H1 (cell line): ENCODE results near the gene HDAC10. TPM values are rescaled to one million over a fixed set of nuclear protein-coding genes. Genes with fewer than 3 reads are reported as not detected.
A peak's percentile ranks its signal among the peaks of the same experiment; 100 is the strongest.

Source experiments
- CTCF ChIA-PET: fragments of 300-600 bp; sonication (Branson Sonifier 250); formaldehyde crosslinking; loops from one replicate; lab custom pipeline; 2021; ENCODE audit not compliant: partially characterized antibody; lab: Charles Lee
- POLR2A ChIA-PET: fragments of 300-600 bp; sonication (Branson Sonifier 250); formaldehyde crosslinking; loops from one replicate; lab custom pipeline; 2021; ENCODE audit warnings: inconsistent platforms; ENCODE audit not compliant: partially characterized antibody; lab: Charles Lee
- DNase-seq, 2 experiments: peaks; one replicate each; pipeline versions ENCODE4 v3.0.0 to v3.0.0-alpha.2; 2010 to 2022; ENCODE audit warnings: low spot score in 2 of 2, low read depth in 1 of 2, mixed read lengths in 1 of 2
- FAIRE-seq: peaks from 2 replicates; lab custom pipeline; 2011; peaks lifted over from hg19 to GRCh38; lab: Jason Lieb, UNC
- H2AFZ ChIP-seq: 2 replicates; pipeline ENCODE4 v1.8.1; 2012; ENCODE audit warnings: low read length, inconsistent platforms
- H2AK5ac ChIP-seq: 2 replicates; pipeline ENCODE4 v1.6.1; 2013; ENCODE audit warnings: low read depth, low read length
- H2BK120ac ChIP-seq: replicated peaks from 2 replicates; pipeline ENCODE3; 2013; ENCODE audit warnings: low read depth, low read length, inconsistent platforms
- H2BK12ac ChIP-seq: 2 replicates; pipeline ENCODE4 v1.6.1; 2013; ENCODE audit warnings: low read depth, low read length
- H2BK15ac ChIP-seq: 2 replicates; pipeline ENCODE4 v1.6.1; 2013; ENCODE audit warnings: low read length
- H2BK20ac ChIP-seq: 2 replicates; pipeline ENCODE4 v1.6.1; 2013; ENCODE audit warnings: low read length
- H2BK5ac ChIP-seq: 2 replicates; pipeline ENCODE4 v1.6.1; 2013; ENCODE audit warnings: low read depth, low read length
- H3K14ac ChIP-seq: 2 replicates; pipeline ENCODE4 v1.6.1; 2013; ENCODE audit warnings: inconsistent platforms; ENCODE audit not compliant: insufficient read length
- H3K18ac ChIP-seq: 2 replicates; pipeline ENCODE4 v1.6.1; 2013; ENCODE audit warnings: low read length; ENCODE audit errors: extremely low read depth
- H3K23ac ChIP-seq: 2 replicates; pipeline ENCODE4 v1.6.1; 2013; ENCODE audit warnings: inconsistent platforms; ENCODE audit not compliant: insufficient read length
- H3K23me2 ChIP-seq: 2 replicates; pipeline ENCODE4 v1.6.1; 2013; ENCODE audit warnings: low read depth, low read length
- H3K27ac ChIP-seq: 2 replicates; pipeline ENCODE4 v1.6.1; 2011; ENCODE audit warnings: low read depth, low read length, inconsistent platforms
- H3K27me3 ChIP-seq, 4 experiments: replicated peaks in 1 of 4; 1 replicate in 1 of 4; 2 replicates in 3 of 4; pipeline versions ENCODE4 v1.6.1 to v1.8.1; 2011 to 2013; ENCODE audit warnings: low read length in 3 of 4, mild to moderate bottlenecking in 3 of 4, inconsistent platforms in 2 of 4, mixed read lengths in 2 of 4, moderate library complexity in 1 of 4; ENCODE audit not compliant: control insufficient read depth in 3 of 4, insufficient read depth in 3 of 4; ENCODE audit errors: extremely low read depth in 1 of 4
- H3K36me3 ChIP-seq, 4 experiments: 2 replicates each; pipeline versions ENCODE4 v1.6.1 to v1.8.1; 2011 to 2013; ENCODE audit warnings: mild to moderate bottlenecking in 4 of 4, low read length in 3 of 4, moderate library complexity in 2 of 4, control low read depth in 1 of 4, inconsistent platforms in 1 of 4; ENCODE audit not compliant: insufficient read depth in 4 of 4, control insufficient read depth in 2 of 4
- H3K4ac ChIP-seq: replicated peaks from 2 replicates; pipeline ENCODE3; 2013; ENCODE audit warnings: low read length, low read depth, mixed read lengths, inconsistent platforms; ENCODE audit not compliant: insufficient read length
- H3K4me1 ChIP-seq, 4 experiments: replicated peaks in 1 of 4; 1 replicate in 1 of 4; 2 replicates in 3 of 4; pipeline versions ENCODE4 v1.6.1 to v1.8.1; 2011 to 2013; ENCODE audit warnings: low read length in 3 of 4, inconsistent platforms in 2 of 4, mixed read lengths in 1 of 4; ENCODE audit not compliant: insufficient read depth in 4 of 4, control insufficient read depth in 3 of 4
- H3K4me2 ChIP-seq, 2 experiments: 2 replicates each; pipeline versions ENCODE4 v1.6.1 to v1.8.1; 2011 to 2013; ENCODE audit warnings: low read depth in 2 of 2, low read length in 2 of 2, control low read depth in 1 of 2, inconsistent platforms in 1 of 2, mild to moderate bottlenecking in 1 of 2; ENCODE audit not compliant: insufficient read depth in 1 of 2
- H3K4me3 ChIP-seq, 4 experiments: fragments of 200-600, 300-600 bp in 1 of 4; sonication (generic), shearing (Covaris generic), sonication (Bioruptor Twin) in 1 of 4; 2 replicates each; pipeline versions ENCODE4 v1.5.1 to v1.8.1; 2011 to 2016; ENCODE audit warnings: low read length in 4 of 4, low read depth in 3 of 4, control low read depth in 2 of 4, inconsistent platforms in 2 of 4, mild to moderate bottlenecking in 2 of 4, mixed read lengths in 1 of 4, moderate library complexity in 1 of 4; ENCODE audit not compliant: insufficient read depth in 2 of 4; ENCODE audit errors: extremely low read depth in 1 of 4
- H3K56ac ChIP-seq: replicated peaks from 2 replicates; pipeline ENCODE3; 2013; ENCODE audit warnings: low read depth, mild to moderate bottlenecking, mixed read lengths, low read length, inconsistent platforms; ENCODE audit not compliant: insufficient read length
- H3K79me1 ChIP-seq: 2 replicates; pipeline ENCODE4 v1.6.1; 2013; ENCODE audit warnings: low read depth, low read length, control low read depth
- H3K79me2 ChIP-seq, 2 experiments: 2 replicates each; pipeline versions ENCODE4 v1.6.1 to v1.8.1; 2012 to 2013; ENCODE audit warnings: low read length in 2 of 2, mild to moderate bottlenecking in 2 of 2, inconsistent platforms in 1 of 2; ENCODE audit not compliant: insufficient read depth in 2 of 2, control insufficient read depth in 1 of 2
- H3K9ac ChIP-seq, 4 experiments: replicated peaks in 1 of 4; 1 replicate in 1 of 4; 2 replicates in 3 of 4; pipeline versions ENCODE4 v1.6.1 to v1.8.1; 2011 to 2013; ENCODE audit warnings: low read depth in 3 of 4, low read length in 3 of 4, control low read depth in 2 of 4, mild to moderate bottlenecking in 2 of 4, moderate library complexity in 2 of 4, inconsistent platforms in 1 of 4; ENCODE audit errors: extremely low read depth in 1 of 4
- H3K9me3 ChIP-seq, 2 experiments: 2 replicates each; pipeline versions ENCODE4 v1.6.1 to v1.8.1; 2012 to 2013; ENCODE audit warnings: mild to moderate bottlenecking in 2 of 2, moderate library complexity in 2 of 2, control low read depth in 1 of 2, inconsistent platforms in 1 of 2, low read depth in 1 of 2, low read length in 1 of 2, mixed read lengths in 1 of 2; ENCODE audit not compliant: insufficient read depth in 2 of 2
- H4K20me1 ChIP-seq, 2 experiments: replicated peaks in 1 of 2; 2 replicates each; pipeline versions ENCODE3 to v1.8.1; 2011 to 2013; ENCODE audit warnings: inconsistent platforms in 2 of 2, low read length in 2 of 2, mild to moderate bottlenecking in 1 of 2; ENCODE audit not compliant: insufficient read depth in 2 of 2, control insufficient read depth in 1 of 2
- H4K5ac ChIP-seq: 2 replicates; pipeline ENCODE4 v1.6.1; 2013; ENCODE audit warnings: low read length, low read depth, mixed read lengths, inconsistent platforms; ENCODE audit not compliant: insufficient read length
- H4K8ac ChIP-seq: 2 replicates; pipeline ENCODE4 v1.8.0; 2013; ENCODE audit warnings: mild to moderate bottlenecking, moderate library complexity, low read length, inconsistent platforms; ENCODE audit not compliant: insufficient read depth; ENCODE audit errors: extremely low read depth
- H4K91ac ChIP-seq: replicated peaks from 2 replicates; pipeline ENCODE3; 2013; ENCODE audit warnings: low read length, mixed read lengths, inconsistent platforms; ENCODE audit not compliant: insufficient read length
- BRCA1 ChIP-seq: IDR thresholded peaks from 2 replicates; pipeline ENCODE4 v1.6.1; 2012; ENCODE audit warnings: low read depth, low read length, improper control_type of control experiment
- CREB1 ChIP-seq: IDR thresholded peaks from 2 replicates; pipeline ENCODE4 v1.6.1; 2012; ENCODE audit warnings: inconsistent platforms
- JUND ChIP-seq: IDR thresholded peaks from 2 replicates; pipeline ENCODE4 v1.6.1; 2011; ENCODE audit warnings: mild to moderate bottlenecking, improper control_type of control experiment, low read length
- NRF1 ChIP-seq: IDR thresholded peaks from 2 replicates; pipeline ENCODE4 v1.6.1; 2011; ENCODE audit warnings: mild to moderate bottlenecking, low read depth, low read length, improper control_type of control experiment
- SAP30 ChIP-seq: fragments of 300-600 bp; sonication (generic); IDR thresholded peaks from 2 replicates; pipeline ENCODE4 v1.7.1; 2012; ENCODE audit warnings: low read length, moderate library complexity, mild to moderate bottlenecking, inconsistent platforms; ENCODE audit not compliant: insufficient read depth, insufficient replicate concordance
- SRF ChIP-seq: IDR thresholded peaks from 2 replicates; pipeline ENCODE4 v1.6.1; 2011; ENCODE audit warnings: mild to moderate bottlenecking, low read depth, low read length, moderate library complexity
- TAF7 ChIP-seq: optimal IDR thresholded peaks from 2 replicates; pipeline ENCODE3; 2011; ENCODE audit warnings: low read depth, mild to moderate bottlenecking, inconsistent platforms, low read length, moderate library complexity, borderline replicate concordance
- WGBS, 2 experiments: shearing (Covaris generic) in 1 of 2; methylation state at CpG; one replicate each; pipeline versions ENCODE4 v1.1.6 to v1.1.7; 2013 to 2015; ENCODE audit warnings: low lambda C conversion rate in 2 of 2, mixed read lengths in 2 of 2, inconsistent platforms in 1 of 2, low coverage in 1 of 2, missing lambda C conversion rate in 1 of 2; ENCODE audit not compliant: insufficient replicate concordance in 2 of 2, insufficient coverage in 1 of 2, insufficient read length in 1 of 2; ENCODE audit errors: extremely low coverage in 1 of 2, missing lambda C conversion rate in 1 of 2; 5-methylcytosine and 5-hydroxymethylcytosine counted together
- polyA plus RNA-seq, 7 experiments: library from polyadenylated mRNA; depleted of rRNA in 3 of 7; stranded (reverse) in 5 of 7; unstranded in 2 of 7; fragments of >200 nt in 5 of 7; fragments of 200-250 nt in 2 of 7; gene quantifications; 1 replicate in 5 of 7; 2 replicates in 1 of 7; 4 replicates in 1 of 7; pipeline versions ENCODE4 v1.2.1 to v1.2.3, GENCODE V29; 2011 to 2013; ENCODE audit warnings: missing spikeins in 2 of 7, mixed read lengths in 2 of 7
- total RNA-seq: library from RNA; stranded (reverse); fragmentation: NEBNext Ultra II Directional; extraction: Animal tissue kit (Norgen Biotek cat#: 25700); gene quantifications from 2 replicates; pipeline ENCODE4 v1.2.1, GENCODE V29; 2021
- TF ChIP-seq, protein P1 (sequence below), 3 experiments: IDR thresholded peaks; 1 replicate in 2 of 3; 2 replicates in 1 of 3; pipeline versions ENCODE4 v1.5.1 to v1.6.1; 2011; ENCODE audit warnings: low read length in 3 of 3, mild to moderate bottlenecking in 3 of 3, inconsistent platforms in 2 of 3, low read depth in 1 of 3, moderate library complexity in 1 of 3; ENCODE audit not compliant: insufficient read depth in 1 of 3; ENCODE audit errors: control extremely low read depth in 1 of 3
- TF ChIP-seq, protein P2 (sequence below): IDR thresholded peaks from 2 replicates; pipeline ENCODE4 v1.6.1; 2011; ENCODE audit warnings: low read length, improper control_type of control experiment

HDAC10 gene
- total and polyA plus RNA-seq, 2 of the 8 experiments (the other 6 are each of a cell fraction or from before 2014, with no cell fraction given) = 11.2 to 26.4 TPM

DNA sequence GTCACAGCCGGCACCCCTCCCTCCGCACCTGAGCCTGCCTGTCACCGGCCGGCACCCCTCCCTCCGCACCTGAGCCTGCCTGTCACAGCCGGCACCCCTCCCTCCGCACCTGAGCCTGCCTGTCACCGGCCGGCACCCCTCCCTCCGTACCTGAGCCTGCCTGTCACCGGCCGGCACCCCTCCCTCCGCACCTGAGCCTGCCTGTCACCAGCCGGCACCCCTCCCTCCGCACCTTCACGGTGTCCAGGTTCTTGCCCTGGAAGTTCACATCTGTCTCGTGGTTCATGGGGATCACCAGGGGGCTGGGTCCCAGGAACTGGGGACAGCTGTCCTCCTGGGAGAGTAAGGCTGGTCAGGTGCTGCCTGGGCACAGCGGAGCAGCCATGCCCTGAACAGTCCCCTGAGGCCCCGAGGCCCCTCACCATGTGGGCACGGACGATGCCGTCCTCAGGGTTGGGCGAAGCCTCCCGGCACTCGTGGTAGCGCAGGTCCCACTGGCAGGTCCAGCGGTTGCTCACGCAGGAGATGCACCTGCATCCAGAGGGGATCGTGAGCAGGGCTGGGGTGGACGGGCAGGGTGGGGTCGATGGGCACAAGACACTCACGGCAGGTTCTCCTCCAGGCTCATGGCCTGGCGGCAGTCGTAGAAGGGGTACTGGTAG, 34.6 kb upstream of the HDAC10 start:
- WGBS, 2 experiments = 96% methylated on average over 18 of the region's 34 CpGs; no CpG with 5 or more reads in 1 of the 2 experiments
- TF ChIP-seq NRF1 (no peak), CREB1 (no peak), TAF7 (no peak), SAP30 (no peak), SRF (no peak), BRCA1 (no peak), JUND (no peak)
- TF ChIP-seq, protein P1, sequence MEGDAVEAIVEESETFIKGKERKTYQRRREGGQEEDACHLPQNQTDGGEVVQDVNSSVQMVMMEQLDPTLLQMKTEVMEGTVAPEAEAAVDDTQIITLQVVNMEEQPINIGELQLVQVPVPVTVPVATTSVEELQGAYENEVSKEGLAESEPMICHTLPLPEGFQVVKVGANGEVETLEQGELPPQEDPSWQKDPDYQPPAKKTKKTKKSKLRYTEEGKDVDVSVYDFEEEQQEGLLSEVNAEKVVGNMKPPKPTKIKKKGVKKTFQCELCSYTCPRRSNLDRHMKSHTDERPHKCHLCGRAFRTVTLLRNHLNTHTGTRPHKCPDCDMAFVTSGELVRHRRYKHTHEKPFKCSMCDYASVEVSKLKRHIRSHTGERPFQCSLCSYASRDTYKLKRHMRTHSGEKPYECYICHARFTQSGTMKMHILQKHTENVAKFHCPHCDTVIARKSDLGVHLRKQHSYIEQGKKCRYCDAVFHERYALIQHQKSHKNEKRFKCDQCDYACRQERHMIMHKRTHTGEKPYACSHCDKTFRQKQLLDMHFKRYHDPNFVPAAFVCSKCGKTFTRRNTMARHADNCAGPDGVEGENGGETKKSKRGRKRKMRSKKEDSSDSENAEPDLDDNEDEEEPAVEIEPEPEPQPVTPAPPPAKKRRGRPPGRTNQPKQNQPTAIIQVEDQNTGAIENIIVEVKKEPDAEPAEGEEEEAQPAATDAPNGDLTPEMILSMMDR (IDR thresholded peaks at IDR 0.05; ENCODE audit: control extremely low read depth in 1 of 3, insufficient read depth in 1 of 3, low read depth in 1 of 3, low read length in 3 of 3) = no peak
- TF ChIP-seq, protein P2, sequence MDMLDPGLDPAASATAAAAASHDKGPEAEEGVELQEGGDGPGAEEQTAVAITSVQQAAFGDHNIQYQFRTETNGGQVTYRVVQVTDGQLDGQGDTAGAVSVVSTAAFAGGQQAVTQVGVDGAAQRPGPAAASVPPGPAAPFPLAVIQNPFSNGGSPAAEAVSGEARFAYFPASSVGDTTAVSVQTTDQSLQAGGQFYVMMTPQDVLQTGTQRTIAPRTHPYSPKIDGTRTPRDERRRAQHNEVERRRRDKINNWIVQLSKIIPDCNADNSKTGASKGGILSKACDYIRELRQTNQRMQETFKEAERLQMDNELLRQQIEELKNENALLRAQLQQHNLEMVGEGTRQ = no peak

More for the DNA sequence above, 34.6 kb upstream of the HDAC10 start:
- Histone ChIP-seq H2BK15ac (no peak overlapping the region), H3K18ac (no peak overlapping the region), H3K27ac (no peak overlapping the region), H3K9ac (no peak overlapping the region), H4K20me1 (peaks cover 4 to 20% of the 10 kb centered on the region in 2 experiments), H3K9me3 (no peaks in the 10 kb centered on the region; a peak in 1 of 4 replicates), H3K4ac (no peak overlapping the region), H3K4me3 (no peak overlapping the region), H4K5ac (no peak overlapping the region), H2AFZ (no peak overlapping the region), H2BK5ac (peak overlapping the region; percentile 44; the same call in 1 of the 2 replicates), H3K23ac (no peak overlapping the region), H3K14ac (no peak overlapping the region), H4K8ac (no peak overlapping the region; the same call in 1 of the 2 replicates), H3K56ac (no peak overlapping the region), H3K79me1 (peaks cover under 1% of the 10 kb centered on the region; the same call in 1 of the 2 replicates), H2BK20ac (no peak overlapping the region), H3K4me1 (peaks cover 0 to 3% (median 0%) of the 10 kb centered on the region in 4 experiments; a peak in 2 of 7 replicates), H2AK5ac (no peak overlapping the region), H4K91ac (no peak overlapping the region), H3K4me2 (no peak overlapping the region), H3K79me2 (peaks cover 0 to 6% of the 10 kb centered on the region in 2 experiments; a peak in 1 of 4 replicates), H2BK12ac (no peak overlapping the region), H3K23me2 (no peaks in the 10 kb centered on the region), H2BK120ac (no peak overlapping the region), H3K36me3 (peaks cover 20 to 79% (median 25%) of the 10 kb centered on the region in 4 experiments), H3K27me3 (no peaks in the 10 kb centered on the region)
- ChIA-PET POLR2A (no interaction called here), CTCF (interaction anchor here (0.7 to 2.2 kb wide), 2 partner anchors 56 to 86 kb away, joined by 3 to 5 read pairs; no protein-coding TSS in a partner anchor)
- DNase-seq = no peak
- FAIRE-seq = no peak
